ENCODE measurements around the gene PGPEP1.

DNA sequence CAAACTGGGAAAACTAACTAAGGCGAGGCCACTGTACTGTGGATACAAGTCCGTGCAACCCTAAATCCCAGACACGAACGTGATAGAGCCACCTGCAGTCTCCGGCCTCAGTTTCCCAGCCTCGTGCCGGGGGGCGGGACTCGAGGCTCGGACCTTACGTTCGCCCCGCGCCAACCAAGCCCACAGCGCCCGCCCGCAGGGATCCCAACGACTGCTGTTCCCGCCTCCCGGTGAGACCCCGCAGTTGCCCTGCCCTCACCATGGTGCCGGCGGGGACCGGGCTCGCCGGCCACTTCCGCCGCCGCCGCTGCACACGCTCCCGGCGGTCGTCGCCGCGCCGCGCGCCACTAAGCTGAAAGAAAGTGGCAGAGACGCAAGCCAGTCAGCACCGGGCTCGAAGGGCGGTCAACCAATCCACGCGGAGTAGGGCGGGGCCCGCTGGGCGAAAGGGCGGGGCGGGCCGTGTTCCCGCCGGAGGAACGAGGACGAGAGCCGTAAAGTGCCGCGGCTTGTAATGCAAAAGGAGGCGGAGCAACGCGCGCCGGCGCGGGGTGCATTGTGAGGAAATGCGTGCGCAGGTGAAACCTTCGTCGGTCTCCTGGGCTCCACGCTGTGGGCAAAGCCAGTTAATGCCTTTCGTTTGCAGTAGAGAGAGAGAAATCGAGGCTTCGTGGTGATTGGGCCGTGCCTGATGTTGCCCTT is 17.5 kb upstream of the PGPEP1 start, which contains the start of gene LSM4:
- TF ChIP-seq EZH2 (IDR thresholded peaks at IDR 0.05; ENCODE audit: borderline replicate concordance, low read depth, low read length, poor library complexity, severe bottlenecking) (no peak), CTCF (conservative IDR thresholded peaks at IDR 0.05; ENCODE audit: low read depth, low read length) (no peak)
